ENCODE measurements around the gene ZNF543.

- TF ChIP-seq CTCF (IDR thresholded peaks at IDR 0.05; ENCODE audit: low read depth, low read length) (no peak), EZH2phosphoT487 (IDR thresholded peaks at IDR 0.05; ENCODE audit: low read depth) (no peak)
Observed at GRCh38 chr19:57377498-57378146, 57.4 kb downstream of the ZNF543 start.

Data from OCI-LY3 (cell line).